Uterus (tissue), 4 donors: ENCODE data around the gene PFN2. TPM values are rescaled to one million over a fixed set of nuclear protein-coding genes. Genes with fewer than 3 reads are reported as not detected.

Experiments used
- DNase-seq, 2 donors: peaks; one replicate each; pipeline ENCODE4 v3.0.0-alpha.2; 2019 to 2020
- H3K27ac ChIP-seq, 2 donors: fragments of 200-600 bp; sonication (generic); 1 replicate in 1 of 2; 2 replicates in 1 of 2; pipeline ENCODE4 v1.5.1; 2016 to 2018
- H3K27me3 ChIP-seq, 2 donors: fragments of 200-600 bp; sonication (generic); one replicate each; pipeline ENCODE4 v1.5.1; 2018 to 2019; ENCODE audit warnings: control low read depth in 1 of 2
- H3K36me3 ChIP-seq, 2 donors: fragments of 200-600 bp; sonication (generic); one replicate each; pipeline ENCODE4 v1.5.1; 2019; ENCODE audit warnings: control low read depth in 1 of 2
- H3K4me1 ChIP-seq, 2 donors: fragments of 200-600 bp; sonication (generic); one replicate each; pipeline ENCODE4 v1.5.1; 2018 to 2019; ENCODE audit warnings: control low read depth in 1 of 2
- H3K4me3 ChIP-seq, 2 donors: fragments of 200-600 bp; sonication (generic); 1 replicate in 1 of 2; 2 replicates in 1 of 2; pipeline ENCODE4 v1.5.1; 2018 to 2019; ENCODE audit warnings: mild to moderate bottlenecking in 1 of 2
- H3K9me3 ChIP-seq, 2 donors: fragments of 200-600 bp; sonication (generic); one replicate each; pipeline ENCODE4 v1.5.1; 2019; ENCODE audit warnings: control low read depth in 1 of 2
- POLR2A ChIP-seq, 2 donors: fragments of 450-650 bp; IDR thresholded peaks; one replicate each; pipeline ENCODE4 v1.6.1; 2016; ENCODE audit warnings: antibody characterized with exemption in 2 of 2, mild to moderate bottlenecking in 1 of 2, moderate library complexity in 1 of 2
- intact Hi-C: fragments of 100-400 bp; cut with DNase I; formaldehyde crosslinking; loops from one replicate; pipeline ENCODE4 v1.15.1; 2023; ENCODE audit warnings: low total_unique reads
- total RNA-seq, 4 donors: library from RNA; depleted of rRNA in 3 of 4; stranded (reverse); fragments of >200 nt in 3 of 4; gene quantifications; one replicate each; pipeline versions ENCODE4 v1.1.0 to v1.2.4, GENCODE V29; 2014 to 2023
- TF ChIP-seq, protein P1 (sequence below), 4 experiments: fragments of 200-600 bp in 2 of 4; fragments of 450-650 bp in 2 of 4; sonication (generic) in 2 of 4; IDR thresholded peaks; one replicate each; pipeline ENCODE4 v1.5.1; 2016 to 2019; ENCODE audit warnings: antibody characterized with exemption in 4 of 4, mild to moderate bottlenecking in 2 of 4, moderate library complexity in 1 of 4
- donor health status: DM: yes; HTN: yes; CAD: no.

PFN2 gene
- total RNA-seq, 4 donors from 2014 or later: 106 to 206 (median 183) TPM

DNA sequence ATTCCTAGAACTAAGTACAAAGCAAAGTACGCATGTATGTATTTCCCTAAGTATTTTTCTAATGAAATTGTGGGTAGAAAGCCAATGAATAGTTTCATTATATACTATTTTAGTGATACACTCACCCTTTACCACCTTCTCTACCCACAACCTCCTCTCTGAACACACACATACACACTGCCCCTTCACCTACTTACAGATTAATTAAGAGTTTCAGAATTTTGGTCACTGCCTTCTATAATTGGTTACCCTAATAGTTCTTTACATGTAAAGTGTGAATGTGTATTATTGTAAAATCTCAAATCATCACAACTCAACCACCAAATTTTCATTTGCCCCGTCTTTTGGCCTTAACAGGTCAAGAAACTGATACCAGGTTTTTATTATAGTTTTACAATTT is 7.2 kb downstream of the PFN2 start:
- TF ChIP-seq, protein P1, sequence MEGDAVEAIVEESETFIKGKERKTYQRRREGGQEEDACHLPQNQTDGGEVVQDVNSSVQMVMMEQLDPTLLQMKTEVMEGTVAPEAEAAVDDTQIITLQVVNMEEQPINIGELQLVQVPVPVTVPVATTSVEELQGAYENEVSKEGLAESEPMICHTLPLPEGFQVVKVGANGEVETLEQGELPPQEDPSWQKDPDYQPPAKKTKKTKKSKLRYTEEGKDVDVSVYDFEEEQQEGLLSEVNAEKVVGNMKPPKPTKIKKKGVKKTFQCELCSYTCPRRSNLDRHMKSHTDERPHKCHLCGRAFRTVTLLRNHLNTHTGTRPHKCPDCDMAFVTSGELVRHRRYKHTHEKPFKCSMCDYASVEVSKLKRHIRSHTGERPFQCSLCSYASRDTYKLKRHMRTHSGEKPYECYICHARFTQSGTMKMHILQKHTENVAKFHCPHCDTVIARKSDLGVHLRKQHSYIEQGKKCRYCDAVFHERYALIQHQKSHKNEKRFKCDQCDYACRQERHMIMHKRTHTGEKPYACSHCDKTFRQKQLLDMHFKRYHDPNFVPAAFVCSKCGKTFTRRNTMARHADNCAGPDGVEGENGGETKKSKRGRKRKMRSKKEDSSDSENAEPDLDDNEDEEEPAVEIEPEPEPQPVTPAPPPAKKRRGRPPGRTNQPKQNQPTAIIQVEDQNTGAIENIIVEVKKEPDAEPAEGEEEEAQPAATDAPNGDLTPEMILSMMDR (IDR thresholded peaks at IDR 0.05): no peak
- TF ChIP-seq POLR2A (IDR thresholded peaks at IDR 0.05): no peak
- H3K36me3 ChIP-seq: no peaks in the 10 kb centered on the region
- H3K27me3 ChIP-seq: no peaks in the 10 kb centered on the region
- intact Hi-C loops: no loop called here
- no peaks in the 10 kb centered on the region for H3K9me3 ChIP-seq
- H3K4me1 ChIP-seq: peaks cover 4 to 5% of the 10 kb centered on the region in 2 donors
- DNase-seq: no peak
- no peak overlapping the region for H3K4me3 ChIP-seq
- H3K27ac ChIP-seq: no peak overlapping the region

DNA sequence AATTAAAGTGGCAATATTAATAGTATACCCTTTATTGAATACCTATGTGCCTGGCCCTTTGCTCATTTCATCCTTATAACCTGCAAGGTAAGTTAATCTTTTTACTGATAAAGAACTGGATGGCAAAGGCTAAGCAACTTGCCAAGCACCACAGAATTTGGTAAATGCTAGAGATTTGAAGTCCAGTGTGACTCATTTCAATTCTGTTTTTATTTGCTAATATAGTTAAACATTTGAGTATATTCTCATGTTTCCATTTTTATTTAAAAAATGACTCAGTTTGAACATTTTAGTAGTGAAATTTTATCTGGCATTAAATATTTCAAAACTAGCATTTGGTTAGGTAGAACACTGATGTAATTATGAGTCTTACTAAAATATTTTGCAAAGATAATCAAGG is 11.3 kb downstream of the PFN2 start:
- Histone ChIP-seq H3K27ac (no peak overlapping the region), H3K4me1 (peaks cover 0 to 2% of the 10 kb centered on the region in 2 donors), H3K36me3 (no peaks in the 10 kb centered on the region), H3K9me3 (no peaks in the 10 kb centered on the region), H3K4me3 (no peak overlapping the region), H3K27me3 (no peaks in the 10 kb centered on the region)
- intact Hi-C loops: no loop called here
- DNase-seq: no peak
- TF ChIP-seq POLR2A (IDR thresholded peaks at IDR 0.05): no peak
- TF ChIP-seq, protein P1 (IDR thresholded peaks at IDR 0.05): no peak

GRCh38 chr3:149958171-149958796 is 12.4 kb downstream of the PFN2 start:
- Histone ChIP-seq H3K9me3 (no peaks in the 10 kb centered on the region), H3K4me3 (no peak overlapping the region), H3K36me3 (no peaks in the 10 kb centered on the region), H3K27ac (no peak overlapping the region), H3K4me1 (no peaks in the 10 kb centered on the region), H3K27me3 (no peaks in the 10 kb centered on the region)
- DNase-seq: no peak
- no peak for TF ChIP-seq POLR2A (IDR thresholded peaks at IDR 0.05)
- TF ChIP-seq, protein P1 (IDR thresholded peaks at IDR 0.05): no peak
- intact Hi-C loops: no loop called here

DNA sequence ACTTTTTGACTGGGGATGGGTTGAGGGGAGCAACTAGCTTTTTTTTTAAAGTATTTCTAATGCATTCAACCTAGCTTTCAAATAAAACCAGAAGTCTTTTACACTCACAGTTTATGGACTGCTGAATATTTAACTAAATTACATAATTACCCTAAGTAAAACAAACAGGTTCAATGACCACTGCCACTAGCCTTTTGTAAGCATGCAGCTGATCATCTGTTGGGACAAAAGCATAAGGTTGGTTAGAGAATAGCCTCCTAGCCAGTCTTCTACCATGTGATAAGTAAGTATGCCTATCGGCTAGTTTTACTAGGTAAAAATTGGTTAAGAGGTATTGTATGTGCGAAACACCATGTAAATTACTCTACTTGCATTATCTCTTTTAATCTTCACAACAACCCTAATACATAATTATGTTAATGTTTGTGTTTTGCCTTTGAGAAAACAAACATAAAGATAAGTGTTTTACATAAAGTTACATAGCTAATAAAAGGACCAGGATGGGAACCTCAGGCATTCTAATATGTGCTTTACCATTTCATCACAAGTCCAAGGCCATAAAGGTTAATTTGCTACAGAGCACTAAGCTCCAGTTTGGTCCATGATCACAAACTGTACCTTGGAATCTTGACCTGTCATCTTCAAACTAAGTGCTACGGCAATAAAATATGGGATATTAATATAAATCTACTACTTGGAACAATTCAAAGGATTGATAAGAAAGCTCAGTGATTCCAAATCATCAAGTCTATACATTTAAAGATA is 13.2 kb downstream of the PFN2 start:
- no peaks in the 10 kb centered on the region for H3K9me3 ChIP-seq
- no peaks in the 10 kb centered on the region for H3K36me3 ChIP-seq
- no peak overlapping the region for H3K27ac ChIP-seq
- intact Hi-C loops: no loop called here
- TF ChIP-seq, protein P1 (IDR thresholded peaks at IDR 0.05): no peak
- TF ChIP-seq POLR2A (IDR thresholded peaks at IDR 0.05): no peak
- no peaks in the 10 kb centered on the region for H3K4me1 ChIP-seq
- H3K4me3 ChIP-seq: no peak overlapping the region
- DNase-seq: no peak
- H3K27me3 ChIP-seq: no peaks in the 10 kb centered on the region

- Histone ChIP-seq H3K9me3 (no peaks in the 10 kb centered on the region), H3K36me3 (no peaks in the 10 kb centered on the region), H3K4me3 (no peak overlapping the region), H3K27me3 (no peaks in the 10 kb centered on the region), H3K4me1 (no peaks in the 10 kb centered on the region), H3K27ac (no peak overlapping the region)
- DNase-seq: no peak
- intact Hi-C loops: no loop called here
- TF ChIP-seq, protein P1 (IDR thresholded peaks at IDR 0.05): no peak
- TF ChIP-seq POLR2A (IDR thresholded peaks at IDR 0.05): no peak
These were observed 15.2 kb downstream of the PFN2 start for GRCh38 chr3:149955449-149955848.
